Hematopoietic multipotent progenitor cell treated with erythropoietin and hydrocortisone succinate and interleukin-3 and kit ligand, for 17 days (in vitro differentiated cells): ENCODE measurements around the gene ERFL.

Source experiments
- DNase-seq: peaks from one replicate; pipeline ENCODE4 v3.0.0-alpha.2; 2015; ENCODE audit warnings: low spot score

ERFL gene

GRCh38 chr19:41912899-41913537, 15.2 kb downstream of the ERFL start:
- no peak for DNase-seq

GRCh38 chr19:41911889-41912731, 16.1 kb downstream of the ERFL start:
- DNase-seq = no peak

- DNase-seq = no peak
Measured at GRCh38 chr19:41910992-41911888, 17.0 kb downstream of the ERFL start.

- DNase-seq = no peak
Measured at GRCh38 chr19:41910240-41910991, 17.8 kb downstream of the ERFL start.

GRCh38 chr19:41909706-41910105, 18.5 kb downstream of the ERFL start:
- no peak for DNase-seq

GRCh38 chr19:41908724-41909464, 19.4 kb downstream of the ERFL start:
- no peak for DNase-seq

- no peak for DNase-seq
Measured at GRCh38 chr19:41907994-41908615, 20.1 kb downstream of the ERFL start.

GRCh38 chr19:41906916-41907680, 21.2 kb downstream of the ERFL start:
- no peak for DNase-seq

- DNase-seq = no peak
Measured at GRCh38 chr19:41906271-41906670, 22.0 kb downstream of the ERFL start.

GRCh38 chr19:41905273-41906002, 22.8 kb downstream of the ERFL start:
- DNase-seq = no peak

- no peak for DNase-seq
Measured at GRCh38 chr19:41904118-41904870, 24.0 kb downstream of the ERFL start.

GRCh38 chr19:41903193-41903953, 24.9 kb downstream of the ERFL start:
- no peak for DNase-seq

- no peak for DNase-seq
Measured at GRCh38 chr19:41902594-41902993, 25.7 kb downstream of the ERFL start.

GRCh38 chr19:41901707-41902360, 26.4 kb downstream of the ERFL start:
- DNase-seq = no peak

- no peak for DNase-seq
Measured at GRCh38 chr19:41898235-41898634, 30.0 kb downstream of the ERFL start.

- DNase-seq = no peak
Measured at GRCh38 chr19:41897820-41898219, 30.4 kb downstream of the ERFL start.

- no peak for DNase-seq
Measured at GRCh38 chr19:41897181-41897580, 31.1 kb downstream of the ERFL start.
